MG63 (cell line): ENCODE measurements around the gene PRDM4. TPM values are rescaled to one million over a fixed set of nuclear protein-coding genes. Genes with fewer than 3 reads are reported as not detected.
A peak's percentile ranks its signal among the peaks of the same experiment; 100 is the strongest.

Source experiments
- DNase-seq: peaks from one replicate; pipeline ENCODE4 v3.0.0-alpha.2; 2020
- H3K27me3 ChIP-seq: fragments of 250-450 bp; sonication (Bioruptor Pico); 2 replicates; pipeline ENCODE4 v1.5.1; 2020; ENCODE audit warnings: mild to moderate bottlenecking, moderate library complexity
- H3K36me3 ChIP-seq: fragments of 250-450 bp; sonication (Bioruptor Pico); 2 replicates; pipeline ENCODE4 v1.5.1; 2020; ENCODE audit warnings: mild to moderate bottlenecking, moderate library complexity
- H3K4me3 ChIP-seq: fragments of 250-450 bp; sonication (Bioruptor Pico); 2 replicates; pipeline ENCODE4 v1.5.1; 2020; ENCODE audit warnings: mild to moderate bottlenecking, moderate library complexity
- H3K9me3 ChIP-seq: fragments of 250-450 bp; sonication (Bioruptor Pico); 2 replicates; pipeline ENCODE4 v1.5.1; 2020; ENCODE audit warnings: mild to moderate bottlenecking, moderate library complexity
- total RNA-seq: library from RNA; depleted of rRNA; stranded (reverse); fragments of >200 nt; shearing (Covaris generic); gene quantifications from 2 replicates; pipeline ENCODE4 v1.2.3, GENCODE V29; 2014; ENCODE audit warnings: low replicate concordance; rRNA removed

Gene PRDM4
- total RNA-seq: 14.6 and 20.9 TPM in 2 replicates

GRCh38 chr12:107760809-107761501, at the start of gene PRDM4:
PRDM4 (minus strand) TSS chr12:107761137; CDS start chr12:107760515, 622 bp downstream.
- Histone ChIP-seq H3K9me3 (0 out of 2 replicates have a peak, but pooled peaks cover 2% of the 10 kb centered on the region), H3K36me3 (peaks cover 27% of the 10 kb centered on the region), H3K4me3 (peak within 1 kb of the TSS; percentile 93), H3K27me3 (no peaks in the 10 kb centered on the region)
- peak; percentile 94 for DNase-seq

- DNase-seq: no peak
- no peaks in the 10 kb centered on the region for H3K36me3 ChIP-seq
- no peaks in the 10 kb centered on the region for H3K27me3 ChIP-seq
- H3K4me3 ChIP-seq: no peak overlapping the region
- no peaks in the 10 kb centered on the region for H3K9me3 ChIP-seq
Observed at GRCh38 chr12:107807471-107808150, 46.7 kb upstream of the PRDM4 start.

- Histone ChIP-seq H3K9me3 (no peaks in the 10 kb centered on the region), H3K36me3 (no peaks in the 10 kb centered on the region), H3K4me3 (no peak overlapping the region), H3K27me3 (no peaks in the 10 kb centered on the region)
- no peak for DNase-seq
Observed at GRCh38 chr12:107805488-107806180, 44.7 kb upstream of the PRDM4 start.

GRCh38 chr12:107803092-107803491, 42.2 kb upstream of the PRDM4 start:
- no peak for DNase-seq
- H3K9me3 ChIP-seq: no peaks in the 10 kb centered on the region
- H3K36me3 ChIP-seq: no peaks in the 10 kb centered on the region
- no peak overlapping the region for H3K4me3 ChIP-seq
- no peaks in the 10 kb centered on the region for H3K27me3 ChIP-seq

- DNase-seq: no peak
- H3K4me3 ChIP-seq: no peak overlapping the region
- H3K27me3 ChIP-seq: no peaks in the 10 kb centered on the region; the same call in 1 of the 2 replicates
- no peaks in the 10 kb centered on the region for H3K36me3 ChIP-seq
- H3K9me3 ChIP-seq: no peaks in the 10 kb centered on the region
Observed at GRCh38 chr12:107801150-107801549, 40.2 kb upstream of the PRDM4 start.

- DNase-seq: no peak
- H3K9me3 ChIP-seq: 0 out of 2 replicates have a peak, but pooled peaks cover 1% of the 10 kb centered on the region
- no peak overlapping the region for H3K4me3 ChIP-seq
- H3K36me3 ChIP-seq: no peaks in the 10 kb centered on the region
- H3K27me3 ChIP-seq: peaks cover 3% of the 10 kb centered on the region; the same call in 1 of the 2 replicates
Observed at GRCh38 chr12:107798580-107798979, 37.6 kb upstream of the PRDM4 start.

GRCh38 chr12:107794451-107794850, 33.5 kb upstream of the PRDM4 start:
- peaks cover 3% of the 10 kb centered on the region; the same call in 1 of the 2 replicates for H3K27me3 ChIP-seq
- H3K9me3 ChIP-seq: 0 out of 2 replicates have a peak, but pooled peaks cover 3% of the 10 kb centered on the region
- H3K36me3 ChIP-seq: no peaks in the 10 kb centered on the region
- no peak for DNase-seq
- H3K4me3 ChIP-seq: no peak overlapping the region

- no peak overlapping the region for H3K4me3 ChIP-seq
- no peak for DNase-seq
- H3K36me3 ChIP-seq: no peaks in the 10 kb centered on the region
- 0 out of 2 replicates have a peak, but pooled peaks cover 3% of the 10 kb centered on the region for H3K9me3 ChIP-seq
- peaks cover 3% of the 10 kb centered on the region; the same call in 1 of the 2 replicates for H3K27me3 ChIP-seq
Observed at GRCh38 chr12:107791465-107792089, 30.6 kb upstream of the PRDM4 start.

- H3K36me3 ChIP-seq: no peaks in the 10 kb centered on the region
- no peaks in the 10 kb centered on the region for H3K27me3 ChIP-seq
- 0 out of 2 replicates have a peak, but pooled peaks cover 2% of the 10 kb centered on the region for H3K9me3 ChIP-seq
- H3K4me3 ChIP-seq: no peak overlapping the region
- no peak for DNase-seq
Observed at GRCh38 chr12:107788690-107789458, 27.9 kb upstream of the PRDM4 start.

GRCh38 chr12:107788281-107788680, 27.3 kb upstream of the PRDM4 start:
- no peak overlapping the region for H3K4me3 ChIP-seq
- H3K27me3 ChIP-seq: no peaks in the 10 kb centered on the region
- DNase-seq: no peak
- H3K36me3 ChIP-seq: no peaks in the 10 kb centered on the region
- H3K9me3 ChIP-seq: 0 out of 2 replicates have a peak, but pooled peaks cover 2% of the 10 kb centered on the region

- H3K27me3 ChIP-seq: no peaks in the 10 kb centered on the region; the same call in 1 of the 2 replicates
- H3K9me3 ChIP-seq: no peaks in the 10 kb centered on the region
- DNase-seq: no peak
- H3K36me3 ChIP-seq: no peaks in the 10 kb centered on the region
- H3K4me3 ChIP-seq: no peak overlapping the region
Observed at GRCh38 chr12:107783406-107784376, 22.8 kb upstream of the PRDM4 start.

GRCh38 chr12:107782067-107782466, 21.1 kb upstream of the PRDM4 start:
- H3K9me3 ChIP-seq: no peaks in the 10 kb centered on the region
- H3K4me3 ChIP-seq: no peak overlapping the region
- H3K36me3 ChIP-seq: no peaks in the 10 kb centered on the region
- H3K27me3 ChIP-seq: no peaks in the 10 kb centered on the region; the same call in 1 of the 2 replicates
- DNase-seq: no peak

- H3K27me3 ChIP-seq: peaks cover 17% of the 10 kb centered on the region
- H3K9me3 ChIP-seq: no peaks in the 10 kb centered on the region
- H3K4me3 ChIP-seq: no peak overlapping the region
- no peaks in the 10 kb centered on the region for H3K36me3 ChIP-seq
- no peak for DNase-seq
Observed at GRCh38 chr12:107780298-107780697, 19.4 kb upstream of the PRDM4 start.

GRCh38 chr12:107779077-107779831, 18.3 kb upstream of the PRDM4 start:
- Histone ChIP-seq H3K27me3 (peaks cover 26% of the 10 kb centered on the region), H3K9me3 (no peaks in the 10 kb centered on the region), H3K4me3 (no peak overlapping the region), H3K36me3 (no peaks in the 10 kb centered on the region)
- no peak for DNase-seq
